Measurements from ENCODE around the gene SYCE1L. TPM values are rescaled to one million over a fixed set of nuclear protein-coding genes. Genes with fewer than 3 reads are reported as not detected.
"Not testable (repeated sequence)": the region's sequence is repeated elsewhere in the genome, so short reads cannot be mapped to it uniquely, and the experiment has no call there.

SYCE1L gene
- polyA plus RNA-seq (2014; cell fraction: cytosol; rRNA removed), result not detected in 2 replicates
- polyA plus RNA-seq (2014; cell fraction: nucleus; rRNA removed), result 1.2 and 2.6 TPM in 2 replicates

- no peak for DNase-seq (ENCODE audit: low spot score)
These were observed at the start of gene SYCE1L for GRCh38 chr16:77199211-77199610. Gene SYCE1L (plus strand): TSS chr16:77199408. CDS start chr16:77199452, 44 bp downstream.

DNA sequence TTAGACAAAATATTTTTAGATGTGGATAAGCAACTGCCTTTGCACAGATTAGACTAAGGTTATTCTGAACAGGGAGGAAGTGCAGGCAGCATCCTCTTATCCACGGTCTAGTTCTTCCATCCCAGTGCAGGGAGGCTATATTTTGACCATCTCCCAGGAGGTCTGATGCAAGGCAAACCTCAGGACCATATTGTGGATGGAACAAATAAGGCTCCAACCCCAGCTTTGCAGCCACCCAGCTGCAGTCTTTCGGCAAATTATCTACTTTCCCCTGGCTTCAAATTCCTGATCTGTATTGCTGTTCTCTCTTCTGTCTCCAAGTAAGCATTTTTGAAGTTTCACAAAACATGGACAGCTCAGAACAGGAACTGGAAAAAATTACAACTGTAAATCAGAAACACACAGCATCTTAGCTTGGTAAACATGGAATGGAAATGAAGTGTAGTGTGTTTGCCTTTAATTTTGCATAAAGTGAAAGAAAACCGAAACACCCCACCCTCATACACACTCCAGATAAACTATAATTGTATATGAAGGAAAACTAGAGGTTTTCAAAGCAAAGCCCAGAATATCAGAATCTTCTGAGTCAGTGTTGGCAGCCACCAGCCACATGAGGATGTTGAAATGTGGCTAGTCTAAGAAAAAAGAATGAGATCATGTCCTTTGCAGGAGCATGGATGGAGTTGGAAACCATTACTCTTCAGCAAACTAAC, 41.7 kb upstream of the SYCE1L start:
- no peak for DNase-seq (ENCODE audit: low spot score)

- no peak for DNase-seq (ENCODE audit: low spot score)
These were observed 40.9 kb upstream of the SYCE1L start for GRCh38 chr16:77158293-77158692.

- no peak for DNase-seq (ENCODE audit: low spot score)
These were observed 34.2 kb upstream of the SYCE1L start for GRCh38 chr16:77165006-77165405.

DNA sequence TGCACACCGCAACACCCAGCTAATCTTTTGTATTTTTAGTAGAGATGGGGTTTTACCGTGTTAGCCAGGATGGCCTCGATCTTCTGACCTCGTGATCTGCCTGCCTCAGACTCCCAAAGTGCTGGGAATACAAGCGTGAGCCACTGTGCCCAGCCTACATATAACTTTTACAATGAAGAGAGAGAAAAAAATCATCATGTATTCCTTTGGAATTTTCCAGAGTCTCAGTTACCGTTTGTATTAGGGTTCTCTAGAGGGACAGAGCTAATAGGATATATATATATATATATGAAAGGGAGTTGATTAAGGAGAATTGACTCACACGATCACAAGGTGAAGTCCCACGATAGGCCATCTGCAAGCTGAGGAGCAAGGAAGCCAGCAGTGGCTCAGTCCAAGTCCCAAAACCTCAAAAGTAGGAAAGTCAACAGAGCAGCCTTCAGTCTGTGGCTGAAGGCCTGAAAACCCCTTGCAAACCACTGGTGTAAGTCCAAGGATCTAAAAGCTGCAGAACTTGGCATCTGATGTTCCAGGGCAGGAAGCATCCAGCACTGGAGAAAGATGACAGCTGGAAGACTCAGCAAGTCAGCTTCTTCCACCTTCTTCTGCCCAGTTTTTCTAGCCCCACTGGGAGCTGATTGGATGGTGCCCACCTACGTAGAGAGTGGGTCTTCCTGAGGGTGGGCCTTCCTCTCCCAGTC, 33.5 kb upstream of the SYCE1L start:
- DNase-seq (ENCODE audit: low spot score), result not testable (repeated sequence)

GRCh38 chr16:77166726-77167125, 32.5 kb upstream of the SYCE1L start:
- no peak for DNase-seq (ENCODE audit: low spot score)

- DNase-seq (ENCODE audit: low spot score), result no peak
These were observed 30.3 kb upstream of the SYCE1L start for GRCh38 chr16:77168901-77169300.

DNA sequence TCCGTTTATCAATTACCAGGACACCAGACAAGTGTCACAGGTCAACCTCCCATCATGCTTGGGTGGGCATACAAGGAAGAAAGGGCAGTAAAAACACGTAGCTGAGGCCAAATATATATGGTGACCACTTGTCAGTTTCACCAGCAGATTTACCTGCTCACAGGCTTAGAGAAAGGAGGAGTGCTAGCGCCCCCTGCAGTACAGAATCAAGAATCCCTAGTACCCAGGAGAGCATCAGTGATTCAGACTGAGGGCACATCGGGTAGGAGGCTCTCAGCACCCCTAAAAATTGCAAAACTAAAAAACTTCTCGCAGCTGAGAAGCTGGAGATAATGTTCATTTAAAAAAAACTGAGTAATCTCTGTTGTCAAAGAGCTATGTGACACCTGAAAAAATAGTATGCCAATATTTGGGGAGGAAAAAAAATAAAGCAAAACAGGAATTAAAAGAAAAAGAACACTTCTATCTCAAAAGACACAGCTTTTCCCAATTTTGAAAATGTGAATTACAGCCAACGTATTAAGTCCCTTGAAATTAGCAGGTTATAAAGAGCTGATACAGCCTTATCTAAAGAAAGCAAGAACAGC, 29.5 kb upstream of the SYCE1L start:
- peak; percentile 79 for DNase-seq (ENCODE audit: low spot score)

- no peak for DNase-seq (ENCODE audit: low spot score)
These were observed 28.4 kb upstream of the SYCE1L start for GRCh38 chr16:77170805-77171204.

- peak; percentile 81 for DNase-seq (ENCODE audit: low spot score)
These were observed 27.2 kb upstream of the SYCE1L start for GRCh38 chr16:77171745-77172635.

- no peak for DNase-seq (ENCODE audit: low spot score)
These were observed 26.3 kb upstream of the SYCE1L start for GRCh38 chr16:77172951-77173350.

DNA sequence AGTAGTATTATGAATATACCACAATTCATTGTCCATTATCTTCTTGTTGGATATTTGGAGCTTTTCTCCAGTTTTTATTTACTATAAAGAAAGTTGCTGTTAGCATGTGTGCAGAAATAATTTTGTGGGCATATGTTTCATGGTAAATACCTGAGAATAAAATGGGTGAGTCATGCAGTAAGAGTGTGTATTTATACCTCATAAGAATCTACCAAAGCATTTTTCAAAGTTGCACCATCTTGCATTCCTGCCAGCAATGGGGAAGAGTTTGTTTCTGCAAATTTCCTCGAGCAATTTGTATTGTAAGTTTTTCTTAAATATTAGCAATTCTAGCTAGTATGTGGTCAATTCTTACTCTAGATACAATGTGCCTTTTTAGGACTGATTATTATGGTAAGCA, 16.1 kb upstream of the SYCE1L start:
- no peak for DNase-seq (ENCODE audit: low spot score)

DNA sequence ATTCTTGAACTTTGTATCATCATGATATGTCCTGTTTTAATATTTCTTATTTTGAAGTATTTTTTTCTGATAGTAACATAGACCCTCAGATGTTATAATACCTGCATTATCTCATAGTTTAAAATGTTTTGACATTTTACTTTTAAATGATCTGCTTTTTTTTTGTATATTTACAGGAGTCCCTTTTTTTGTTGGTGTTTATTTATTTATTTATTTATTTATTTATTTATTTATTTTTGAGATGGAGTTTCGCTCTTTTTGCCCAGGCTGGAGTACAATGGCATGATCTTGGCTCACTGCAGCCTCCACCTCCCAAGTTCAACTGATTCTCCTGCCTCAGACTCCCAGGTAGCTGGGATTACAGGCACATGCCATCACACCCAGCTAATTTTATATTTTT, 12.9 kb upstream of the SYCE1L start:
- not testable (repeated sequence) for DNase-seq (ENCODE audit: low spot score)

DNA sequence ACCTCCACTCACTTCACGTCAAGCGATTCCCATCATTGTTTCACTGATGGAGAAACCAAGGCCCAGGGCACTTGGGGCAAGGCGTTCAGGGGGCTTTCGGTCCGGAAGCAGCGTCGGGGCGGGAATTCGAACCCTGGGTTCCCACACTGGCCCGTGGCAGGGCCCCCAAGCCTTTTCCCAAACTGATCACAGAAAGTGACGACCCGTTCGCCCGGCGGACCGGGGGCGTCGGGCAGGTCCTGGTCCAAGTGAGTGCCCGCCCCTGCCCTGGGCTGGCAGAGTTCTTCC, 9.1 kb upstream of the SYCE1L start:
- no peak for DNase-seq (ENCODE audit: low spot score)

GRCh38 chr16:77190478-77191258, 8.5 kb upstream of the SYCE1L start, which contains the start of gene MON1B:
Gene MON1B (plus strand): TSS chr16:77191190. CDS start chr16:77191486, 296 bp downstream.
- DNase-seq (ENCODE audit: low spot score), result peak; percentile 99

DNA sequence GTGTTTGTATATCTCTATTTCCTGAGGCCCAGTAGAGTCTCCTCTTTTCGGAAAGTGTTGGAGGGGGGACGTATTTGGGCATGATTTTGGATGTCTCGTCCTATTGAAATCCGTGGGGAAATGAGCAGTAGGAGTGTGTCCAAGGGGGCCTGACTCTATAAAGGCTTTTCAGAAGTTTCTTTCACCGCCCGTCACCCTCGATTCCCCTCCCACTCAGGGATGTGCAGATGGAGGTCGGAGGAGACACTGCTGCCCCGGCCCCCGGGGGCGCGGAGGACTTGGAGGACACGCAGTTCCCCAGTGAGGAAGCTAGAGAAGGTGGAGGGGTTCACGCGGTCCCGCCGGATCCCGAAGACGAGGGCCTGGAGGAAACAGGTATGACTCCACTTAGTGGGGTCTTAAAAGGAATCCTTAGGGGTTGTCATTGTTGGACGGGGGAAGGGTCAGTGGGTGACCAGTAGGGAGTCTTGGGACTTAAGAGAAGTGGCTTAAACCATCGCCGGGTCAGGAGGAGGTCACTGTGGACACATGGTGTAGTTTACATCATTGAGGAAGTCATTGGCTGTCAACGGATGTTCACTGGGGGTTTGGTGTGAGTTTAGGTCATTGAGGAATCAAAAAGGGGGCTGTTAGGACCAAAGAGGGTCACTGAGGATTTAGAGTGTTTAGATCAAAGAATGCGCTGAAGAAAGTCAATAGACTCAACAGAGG, 7.8 kb upstream of the SYCE1L start:
- DNase-seq (ENCODE audit: low spot score), result no peak

GRCh38 chr16:77193377-77193776, 5.8 kb upstream of the SYCE1L start:
- DNase-seq (ENCODE audit: low spot score), result no peak

- DNase-seq (ENCODE audit: low spot score), result no peak
These were observed 4.6 kb upstream of the SYCE1L start for GRCh38 chr16:77194295-77195231.

- DNase-seq (ENCODE audit: low spot score), result no peak
These were observed 3.8 kb upstream of the SYCE1L start for GRCh38 chr16:77195411-77195810.

Measured in SK-N-DZ (cell line).